Measurements from ENCODE around the gene MTERF4.

GRCh38 chr2:241051578-241052487 lies 50.3 kb downstream of the MTERF4 start:
- TF ChIP-seq POLR2AphosphoS5 (IDR thresholded peaks at IDR 0.05) (no peak), POLR2A (IDR thresholded peaks at IDR 0.05) (no peak)
- TF ChIP-seq, protein P1, sequence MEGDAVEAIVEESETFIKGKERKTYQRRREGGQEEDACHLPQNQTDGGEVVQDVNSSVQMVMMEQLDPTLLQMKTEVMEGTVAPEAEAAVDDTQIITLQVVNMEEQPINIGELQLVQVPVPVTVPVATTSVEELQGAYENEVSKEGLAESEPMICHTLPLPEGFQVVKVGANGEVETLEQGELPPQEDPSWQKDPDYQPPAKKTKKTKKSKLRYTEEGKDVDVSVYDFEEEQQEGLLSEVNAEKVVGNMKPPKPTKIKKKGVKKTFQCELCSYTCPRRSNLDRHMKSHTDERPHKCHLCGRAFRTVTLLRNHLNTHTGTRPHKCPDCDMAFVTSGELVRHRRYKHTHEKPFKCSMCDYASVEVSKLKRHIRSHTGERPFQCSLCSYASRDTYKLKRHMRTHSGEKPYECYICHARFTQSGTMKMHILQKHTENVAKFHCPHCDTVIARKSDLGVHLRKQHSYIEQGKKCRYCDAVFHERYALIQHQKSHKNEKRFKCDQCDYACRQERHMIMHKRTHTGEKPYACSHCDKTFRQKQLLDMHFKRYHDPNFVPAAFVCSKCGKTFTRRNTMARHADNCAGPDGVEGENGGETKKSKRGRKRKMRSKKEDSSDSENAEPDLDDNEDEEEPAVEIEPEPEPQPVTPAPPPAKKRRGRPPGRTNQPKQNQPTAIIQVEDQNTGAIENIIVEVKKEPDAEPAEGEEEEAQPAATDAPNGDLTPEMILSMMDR (IDR thresholded peaks at IDR 0.05): no peak
